DND-41 (cell line): ENCODE measurements around the gene CDK1.

Experiments used
- ATAC-seq: fragments of 200-7000 bp; cut with Tn5 transposase; 3 replicates; pipeline ENCODE4 v1.9.1; 2021; ENCODE audit warnings: low read depth; ENCODE audit not compliant: insufficient read depth
- DNase-seq: peaks from one replicate; pipeline ENCODE4 v3.0.0-alpha.2; 2020
- H2AFZ ChIP-seq: 2 replicates; pipeline ENCODE4 v1.6.0; 2012; ENCODE audit warnings: low read depth, low read length
- H3K27ac ChIP-seq: 2 replicates; pipeline ENCODE4 v1.5.1; 2012; ENCODE audit warnings: low read length, inconsistent platforms
- H3K27me3 ChIP-seq: fragments of 200-600 bp; sonication (generic); 2 replicates; pipeline ENCODE4 v1.6.0; 2012; ENCODE audit warnings: low read length, mild to moderate bottlenecking, inconsistent platforms; ENCODE audit not compliant: insufficient read depth, poor library complexity
- H3K36me3 ChIP-seq: 2 replicates; pipeline ENCODE4 v1.5.1; 2012; ENCODE audit warnings: low read length, inconsistent platforms; ENCODE audit not compliant: insufficient read depth
- H3K4me1 ChIP-seq: 2 replicates; pipeline ENCODE4 v1.5.1; 2012; ENCODE audit warnings: mild to moderate bottlenecking, low read length; ENCODE audit not compliant: insufficient read depth
- H3K4me2 ChIP-seq: 2 replicates; pipeline ENCODE4 v1.6.0; 2012; ENCODE audit warnings: mild to moderate bottlenecking, moderate library complexity, low read length, inconsistent platforms; ENCODE audit not compliant: insufficient read depth
- H3K4me3 ChIP-seq, 2 experiments: fragments of 200-600 bp in 1 of 2; shearing (Covaris generic) in 1 of 2; 2 replicates each; pipeline ENCODE4 v1.5.1; 2012 to 2016; ENCODE audit warnings: inconsistent platforms in 2 of 2, low read length in 2 of 2, mild to moderate bottlenecking in 2 of 2, low read depth in 1 of 2, moderate library complexity in 1 of 2
- H3K79me2 ChIP-seq: 2 replicates; pipeline ENCODE4 v1.6.0; 2012; ENCODE audit warnings: low read length, inconsistent platforms; ENCODE audit not compliant: insufficient read depth
- H3K9ac ChIP-seq: 2 replicates; pipeline ENCODE4 v1.6.0; 2012; ENCODE audit warnings: low read depth, mild to moderate bottlenecking, inconsistent platforms, low read length, moderate library complexity
- H3K9me3 ChIP-seq: 2 replicates; pipeline ENCODE4 v1.5.1; 2012; ENCODE audit warnings: low read length, moderate library complexity, mild to moderate bottlenecking, inconsistent platforms; ENCODE audit not compliant: insufficient read depth, severe bottlenecking
- H4K20me1 ChIP-seq: 2 replicates; pipeline ENCODE4 v1.6.0; 2012; ENCODE audit warnings: low read length; ENCODE audit not compliant: insufficient read depth
- EZH2 ChIP-seq: IDR thresholded peaks from 3 replicates; pipeline ENCODE4 v1.6.1; 2012; ENCODE audit warnings: borderline replicate concordance, low read depth, mild to moderate bottlenecking, moderate library complexity, low read length, inconsistent platforms; ENCODE audit not compliant: severe bottlenecking
- TF ChIP-seq, protein P1 (sequence below): IDR thresholded peaks from 2 replicates; pipeline ENCODE4 v1.5.1; 2012; ENCODE audit warnings: borderline replicate concordance, low read length, moderate library complexity, mild to moderate bottlenecking; ENCODE audit not compliant: poor library complexity, severe bottlenecking; ENCODE audit errors: extremely low read depth

CDK1 gene

DNA sequence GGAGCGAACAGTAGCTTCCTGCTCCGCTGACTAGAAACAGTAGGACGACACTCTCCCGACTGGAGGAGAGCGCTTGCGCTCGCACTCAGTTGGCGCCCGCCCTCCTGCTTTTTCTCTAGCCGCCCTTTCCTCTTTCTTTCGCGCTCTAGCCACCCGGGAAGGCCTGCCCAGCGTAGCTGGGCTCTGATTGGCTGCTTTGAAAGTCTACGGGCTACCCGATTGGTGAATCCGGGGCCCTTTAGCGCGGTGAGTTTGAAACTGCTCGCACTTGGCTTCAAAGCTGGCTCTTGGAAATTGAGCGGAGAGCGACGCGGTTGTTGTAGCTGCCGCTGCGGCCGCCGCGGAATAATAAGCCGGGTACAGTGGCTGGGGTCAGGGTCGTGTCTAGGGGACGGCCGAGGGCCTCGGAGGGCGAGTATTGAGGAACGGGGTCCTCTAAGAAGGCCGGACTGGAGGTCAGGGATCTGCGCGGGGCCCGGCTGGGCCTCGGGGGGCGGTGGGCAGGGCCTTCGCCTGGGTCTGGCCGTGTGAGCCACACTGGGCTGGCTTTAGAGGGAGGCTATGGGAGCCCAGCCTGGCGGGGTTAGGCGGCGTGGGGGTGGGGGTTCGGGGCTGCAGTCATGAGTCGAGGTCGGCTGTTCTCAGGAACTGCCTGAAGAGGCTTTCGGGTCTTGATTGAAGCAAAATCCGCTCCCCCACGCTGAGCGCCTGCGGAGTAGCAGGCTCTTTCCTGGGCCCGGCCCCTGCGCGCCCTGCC lies at the start of gene CDK1:
TSS of gene CDK1 (plus strand) at position 265 of the 757 bp plus-strand sequence. CDS start 1,688 bp downstream, outside the sequence.
- Histone ChIP-seq H3K79me2 (peaks cover 53% of the 10 kb centered on the region), H3K27ac (peak within 1 kb of the TSS; percentile 97), H3K4me2 (peak within 1 kb of the TSS; percentile 87), H2AFZ (peak within 1 kb of the TSS; percentile 76), H4K20me1 (peaks cover 37% of the 10 kb centered on the region), H3K27me3 (no peaks in the 10 kb centered on the region), H3K36me3 (peaks cover 41% of the 10 kb centered on the region), H3K4me3 (peak within 1 kb of the TSS; percentile 90 to 98), H3K9ac (peak within 1 kb of the TSS; percentile 97), H3K9me3 (no peaks in the 10 kb centered on the region), H3K4me1 (peaks cover 43% of the 10 kb centered on the region)
- ATAC-seq: peak; percentile 95
- TF ChIP-seq, protein P1, sequence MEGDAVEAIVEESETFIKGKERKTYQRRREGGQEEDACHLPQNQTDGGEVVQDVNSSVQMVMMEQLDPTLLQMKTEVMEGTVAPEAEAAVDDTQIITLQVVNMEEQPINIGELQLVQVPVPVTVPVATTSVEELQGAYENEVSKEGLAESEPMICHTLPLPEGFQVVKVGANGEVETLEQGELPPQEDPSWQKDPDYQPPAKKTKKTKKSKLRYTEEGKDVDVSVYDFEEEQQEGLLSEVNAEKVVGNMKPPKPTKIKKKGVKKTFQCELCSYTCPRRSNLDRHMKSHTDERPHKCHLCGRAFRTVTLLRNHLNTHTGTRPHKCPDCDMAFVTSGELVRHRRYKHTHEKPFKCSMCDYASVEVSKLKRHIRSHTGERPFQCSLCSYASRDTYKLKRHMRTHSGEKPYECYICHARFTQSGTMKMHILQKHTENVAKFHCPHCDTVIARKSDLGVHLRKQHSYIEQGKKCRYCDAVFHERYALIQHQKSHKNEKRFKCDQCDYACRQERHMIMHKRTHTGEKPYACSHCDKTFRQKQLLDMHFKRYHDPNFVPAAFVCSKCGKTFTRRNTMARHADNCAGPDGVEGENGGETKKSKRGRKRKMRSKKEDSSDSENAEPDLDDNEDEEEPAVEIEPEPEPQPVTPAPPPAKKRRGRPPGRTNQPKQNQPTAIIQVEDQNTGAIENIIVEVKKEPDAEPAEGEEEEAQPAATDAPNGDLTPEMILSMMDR: no peak
- no peak for TF ChIP-seq EZH2
- DNase-seq: peak; percentile 99

DNA sequence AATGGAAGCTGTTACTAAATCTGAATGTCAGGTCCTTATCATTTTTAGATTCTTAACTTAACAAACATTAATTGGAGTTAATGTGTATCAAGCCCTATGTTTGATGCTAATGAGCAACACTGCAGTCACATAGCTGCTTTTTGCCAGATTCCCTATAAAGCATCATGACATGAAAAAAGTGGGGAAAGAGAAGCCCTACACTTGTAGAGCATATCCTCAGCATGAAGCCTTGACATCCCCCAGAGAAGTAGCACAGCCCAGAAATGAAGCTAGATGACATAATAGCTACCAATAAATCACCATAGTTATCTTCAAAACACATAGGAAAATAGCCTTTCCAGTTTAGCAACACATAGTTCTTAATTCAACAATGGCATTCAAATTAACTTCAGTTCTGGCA lies 49.2 kb upstream of the CDK1 start:
- ATAC-seq (no peak), DNase-seq (no peak)
- H3K4me2 ChIP-seq: no peak overlapping the region
- no peak overlapping the region for H3K4me3 ChIP-seq
- no peak overlapping the region for H3K27ac ChIP-seq
- H3K36me3 ChIP-seq: no peaks in the 10 kb centered on the region
- H3K9me3 ChIP-seq: no peaks in the 10 kb centered on the region
- no peak overlapping the region for H2AFZ ChIP-seq
- no peaks in the 10 kb centered on the region; the same call in 1 of the 2 replicates for H3K4me1 ChIP-seq
- TF ChIP-seq, protein P1: no peak
- no peak for TF ChIP-seq EZH2
- H3K9ac ChIP-seq: no peak overlapping the region
- peaks cover 3% of the 10 kb centered on the region for H3K27me3 ChIP-seq
- H4K20me1 ChIP-seq: no peaks in the 10 kb centered on the region
- H3K79me2 ChIP-seq: no peaks in the 10 kb centered on the region

DNA sequence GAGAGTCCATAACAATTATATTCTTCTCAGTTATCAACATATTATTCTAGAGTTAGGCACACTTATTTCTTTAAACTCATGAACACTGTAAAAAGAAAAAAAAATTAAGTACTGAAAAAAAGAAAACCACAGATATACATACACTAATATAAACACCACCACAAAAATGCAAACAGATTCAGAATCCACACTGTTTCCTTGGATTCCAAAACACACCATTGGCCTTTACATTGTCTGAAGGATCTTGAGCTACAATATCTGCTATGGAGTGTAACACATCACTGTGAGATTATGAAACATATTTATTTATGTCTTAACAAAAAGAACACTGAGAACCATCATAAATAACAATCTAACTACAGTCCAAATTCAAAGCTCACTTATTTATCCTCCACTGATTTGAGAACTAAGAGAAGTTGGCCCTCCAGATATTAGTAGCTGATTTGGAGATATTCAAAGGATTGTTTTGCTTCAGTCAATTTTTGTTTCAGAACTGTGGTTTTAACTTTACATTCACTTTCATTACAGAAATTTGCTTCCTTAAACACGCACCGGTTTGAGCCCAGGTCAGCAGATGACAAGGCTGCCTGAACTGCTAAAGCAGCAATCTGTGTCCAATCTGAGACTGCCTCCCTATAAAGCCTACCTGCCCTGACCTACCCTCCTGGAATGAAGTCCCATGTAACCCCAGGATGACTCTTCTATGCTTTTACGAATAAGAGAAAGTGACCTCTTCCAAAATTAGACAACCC lies 47.0 kb upstream of the CDK1 start:
- Histone ChIP-seq H3K4me2 (no peak overlapping the region), H4K20me1 (no peaks in the 10 kb centered on the region), H3K27ac (no peak overlapping the region), H3K27me3 (peaks cover 4% of the 10 kb centered on the region), H3K9me3 (no peaks in the 10 kb centered on the region), H3K79me2 (no peaks in the 10 kb centered on the region), H3K9ac (no peak overlapping the region), H3K36me3 (no peaks in the 10 kb centered on the region), H2AFZ (no peak overlapping the region), H3K4me3 (no peak overlapping the region), H3K4me1 (no peaks in the 10 kb centered on the region; the same call in 1 of the 2 replicates)
- TF ChIP-seq EZH2: no peak
- TF ChIP-seq, protein P1: no peak
- DNase-seq (no peak), ATAC-seq (no peak)
